Measurements from ENCODE around the gene SUGT1.

DNA sequence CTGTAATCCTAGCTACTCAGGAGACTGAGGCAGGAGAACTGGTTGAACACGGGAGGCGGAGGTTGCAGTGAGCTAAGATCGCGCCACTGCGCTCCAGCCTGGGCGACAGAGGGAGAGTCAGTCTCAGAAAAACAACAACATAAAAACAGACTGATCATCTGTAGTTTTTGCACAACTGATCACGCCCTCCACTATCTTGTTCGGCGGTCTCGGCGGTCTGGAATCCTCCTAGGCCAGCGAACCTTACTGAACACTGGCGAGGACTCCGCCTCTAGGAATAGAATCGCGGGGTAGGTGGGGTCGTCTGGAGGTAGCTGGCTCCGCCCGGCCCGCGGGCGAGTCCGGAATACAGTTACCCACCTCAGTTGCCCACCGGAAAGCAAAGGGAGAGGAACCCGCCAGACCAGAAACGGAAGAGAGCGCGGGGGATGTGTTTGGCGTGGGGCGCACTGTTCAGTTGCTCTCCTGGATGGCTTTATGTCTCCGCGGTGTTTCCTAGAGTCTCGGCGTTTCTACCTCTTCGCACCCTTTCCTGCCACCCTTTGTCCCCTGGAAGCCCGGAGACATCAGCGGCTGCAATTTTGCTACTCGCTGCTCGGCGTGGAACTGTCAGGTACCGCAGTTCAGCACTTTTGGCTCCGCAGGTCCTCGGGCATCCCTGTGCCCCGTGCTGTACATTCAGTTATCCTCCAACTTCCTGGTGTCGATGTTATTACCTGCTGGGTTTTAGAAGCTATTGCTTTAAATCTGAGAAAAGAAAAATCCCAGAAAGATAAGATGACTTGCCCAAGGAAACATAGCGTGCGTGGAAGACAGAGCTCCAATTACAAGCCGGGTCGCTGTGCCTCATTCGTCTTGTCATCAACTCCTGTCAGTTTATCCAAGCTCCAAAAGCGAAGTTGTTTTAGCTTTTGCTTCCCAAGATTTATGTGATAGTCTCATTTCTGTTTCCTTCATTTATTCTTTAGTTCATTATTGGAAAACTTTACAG, 35.3 kb upstream of the SUGT1 start:
- TF ChIP-seq, protein P1, sequence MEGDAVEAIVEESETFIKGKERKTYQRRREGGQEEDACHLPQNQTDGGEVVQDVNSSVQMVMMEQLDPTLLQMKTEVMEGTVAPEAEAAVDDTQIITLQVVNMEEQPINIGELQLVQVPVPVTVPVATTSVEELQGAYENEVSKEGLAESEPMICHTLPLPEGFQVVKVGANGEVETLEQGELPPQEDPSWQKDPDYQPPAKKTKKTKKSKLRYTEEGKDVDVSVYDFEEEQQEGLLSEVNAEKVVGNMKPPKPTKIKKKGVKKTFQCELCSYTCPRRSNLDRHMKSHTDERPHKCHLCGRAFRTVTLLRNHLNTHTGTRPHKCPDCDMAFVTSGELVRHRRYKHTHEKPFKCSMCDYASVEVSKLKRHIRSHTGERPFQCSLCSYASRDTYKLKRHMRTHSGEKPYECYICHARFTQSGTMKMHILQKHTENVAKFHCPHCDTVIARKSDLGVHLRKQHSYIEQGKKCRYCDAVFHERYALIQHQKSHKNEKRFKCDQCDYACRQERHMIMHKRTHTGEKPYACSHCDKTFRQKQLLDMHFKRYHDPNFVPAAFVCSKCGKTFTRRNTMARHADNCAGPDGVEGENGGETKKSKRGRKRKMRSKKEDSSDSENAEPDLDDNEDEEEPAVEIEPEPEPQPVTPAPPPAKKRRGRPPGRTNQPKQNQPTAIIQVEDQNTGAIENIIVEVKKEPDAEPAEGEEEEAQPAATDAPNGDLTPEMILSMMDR (conservative IDR thresholded peaks at IDR 0.05): no peak
- no peak for TF ChIP-seq ZFX (IDR thresholded peaks at IDR 0.05)

All from C4-2B (cell line).